Stimulated activated memory B cell treated with anti-CD40 and anti-IgM and Interleukin-4, amounts not matched to agents 10 μg/mL and 1 μg/mL and 100 μg/mL, for 72 hours (primary cell): ENCODE results near the gene HIVEP3.

Source experiments
- ATAC-seq: fragments of 150-1000 bp; cut with Tn5 transposase; 2 replicates; pipeline ENCODE4 v1.10.0; 2021
- H3K27ac Mint-ChIP-seq: one replicate; pipeline ENCODE4 v1.8.0; 2022; ENCODE audit warnings: mild to moderate bottlenecking, mixed read lengths
- H3K27me3 Mint-ChIP-seq: one replicate; pipeline ENCODE4 v1.8.0; 2022; ENCODE audit warnings: mixed read lengths
- H3K36me3 Mint-ChIP-seq: one replicate; pipeline ENCODE4 v1.8.0; 2022; ENCODE audit warnings: mixed read lengths
- H3K4me1 Mint-ChIP-seq: one replicate; pipeline ENCODE4 v1.8.0; 2022; ENCODE audit warnings: mixed read lengths
- H3K4me3 Mint-ChIP-seq: one replicate; pipeline ENCODE4 v1.8.0; 2022; ENCODE audit warnings: mild to moderate bottlenecking, moderate library complexity, mixed read lengths
- H3K9me3 Mint-ChIP-seq: one replicate; pipeline ENCODE4 v1.8.0; 2022; ENCODE audit warnings: mixed read lengths

The HIVEP3 gene

DNA sequence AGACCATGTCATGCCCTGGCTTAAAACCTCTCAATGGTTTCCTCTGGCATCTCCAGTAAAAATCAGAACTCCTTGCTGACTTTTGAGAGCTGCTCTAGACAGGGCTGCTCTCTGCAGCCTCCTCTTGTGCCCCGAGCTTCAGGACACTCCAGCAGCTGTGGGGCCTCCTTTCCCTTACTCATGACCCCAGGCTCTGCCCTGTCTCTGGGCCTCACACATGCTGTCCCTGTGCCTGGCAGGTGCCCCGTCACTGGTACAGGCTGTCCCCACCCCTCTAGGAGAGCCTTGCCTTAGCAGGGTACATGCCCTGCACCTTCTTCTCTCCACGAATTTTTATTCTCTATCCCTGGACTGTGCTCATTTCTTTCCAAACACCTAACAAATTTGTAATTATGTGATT is 43.2 kb downstream of the HIVEP3 start:
- Mint-ChIP-seq H3K27ac (no peak overlapping the region), H3K4me3 (no peak overlapping the region), H3K4me1 (peaks cover 7% of the 10 kb centered on the region), H3K27me3 (no peaks in the 10 kb centered on the region), H3K9me3 (no peaks in the 10 kb centered on the region), H3K36me3 (no peaks in the 10 kb centered on the region)
- ATAC-seq = no peak

- H3K4me3 Mint-ChIP-seq = no peak overlapping the region
- no peaks in the 10 kb centered on the region for H3K27me3 Mint-ChIP-seq
- no peaks in the 10 kb centered on the region for H3K36me3 Mint-ChIP-seq
- peaks cover 12% of the 10 kb centered on the region for H3K4me1 Mint-ChIP-seq
- no peak overlapping the region for H3K27ac Mint-ChIP-seq
- H3K9me3 Mint-ChIP-seq = no peaks in the 10 kb centered on the region
- no peak for ATAC-seq
Measured at GRCh38 chr1:41874903-41875411, 43.8 kb downstream of the HIVEP3 start.

DNA sequence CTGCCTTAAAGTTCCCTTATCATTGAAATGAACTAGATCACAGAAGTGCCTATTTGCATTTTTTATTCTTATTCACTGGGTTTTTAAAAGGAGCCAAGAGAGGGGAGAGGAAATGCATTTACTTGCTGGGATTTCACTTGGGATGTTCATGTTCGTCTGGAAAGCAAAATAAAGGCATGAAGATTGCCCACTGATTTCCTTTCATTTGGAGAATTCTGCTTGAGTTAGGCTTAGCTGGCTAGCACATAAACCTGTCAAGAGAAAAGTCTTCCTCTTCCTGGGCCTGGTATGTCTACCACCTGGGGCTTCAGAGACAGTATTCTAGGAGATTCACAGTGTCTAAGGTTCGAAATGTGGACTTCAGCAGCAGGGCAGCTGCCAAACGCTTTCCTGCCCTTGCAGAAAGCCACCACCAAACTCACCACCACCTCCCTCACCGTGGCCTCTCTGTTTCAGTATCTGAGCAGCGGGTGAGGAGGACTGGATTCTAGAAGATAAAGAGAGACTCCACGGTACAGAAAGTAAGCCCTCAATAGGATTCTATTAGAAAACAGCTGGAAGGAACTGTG is 44.5 kb downstream of the HIVEP3 start:
- Mint-ChIP-seq H3K9me3 (no peaks in the 10 kb centered on the region), H3K36me3 (no peaks in the 10 kb centered on the region), H3K27me3 (no peaks in the 10 kb centered on the region), H3K4me3 (no peak overlapping the region), H3K4me1 (peaks cover 16% of the 10 kb centered on the region), H3K27ac (no peak overlapping the region)
- ATAC-seq = no peak

DNA sequence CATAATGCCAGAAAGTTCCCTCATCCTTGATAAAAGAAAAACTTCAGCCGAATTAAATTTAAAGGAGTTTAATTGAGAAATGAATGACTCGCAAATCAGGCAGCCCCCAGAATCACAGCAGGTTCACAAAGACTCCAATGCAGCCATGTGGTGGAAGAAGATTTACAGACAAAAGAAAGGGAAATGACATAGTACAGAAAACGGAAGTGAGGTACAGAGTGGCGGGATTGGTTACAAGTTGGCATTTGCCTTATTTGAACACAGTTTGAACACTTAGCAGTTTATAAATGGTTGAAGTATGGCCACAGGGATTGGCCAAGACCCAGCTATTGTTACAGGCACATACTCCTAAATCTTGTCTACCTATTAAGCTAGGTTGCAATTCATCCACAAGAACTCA is 46.6 kb downstream of the HIVEP3 start:
- Mint-ChIP-seq H3K36me3 (no peaks in the 10 kb centered on the region), H3K27me3 (no peaks in the 10 kb centered on the region), H3K9me3 (no peaks in the 10 kb centered on the region), H3K4me3 (no peak overlapping the region), H3K27ac (no peak overlapping the region), H3K4me1 (peaks cover 30% of the 10 kb centered on the region)
- no peak for ATAC-seq

GRCh38 chr1:41870076-41870562 is 48.6 kb downstream of the HIVEP3 start:
- Mint-ChIP-seq H3K36me3 (no peaks in the 10 kb centered on the region), H3K9me3 (no peaks in the 10 kb centered on the region), H3K27ac (peak overlapping the region; percentile 37), H3K27me3 (no peaks in the 10 kb centered on the region), H3K4me3 (no peak overlapping the region), H3K4me1 (peaks cover 27% of the 10 kb centered on the region)
- ATAC-seq = peak; percentile 65

GRCh38 chr1:41868241-41868998 is 50.3 kb downstream of the HIVEP3 start:
- Mint-ChIP-seq H3K36me3 (no peaks in the 10 kb centered on the region), H3K27me3 (no peaks in the 10 kb centered on the region), H3K4me1 (peaks cover 27% of the 10 kb centered on the region), H3K4me3 (peak overlapping the region; percentile 35), H3K9me3 (no peaks in the 10 kb centered on the region), H3K27ac (peak overlapping the region; percentile 58)
- ATAC-seq = peak; percentile 78

DNA sequence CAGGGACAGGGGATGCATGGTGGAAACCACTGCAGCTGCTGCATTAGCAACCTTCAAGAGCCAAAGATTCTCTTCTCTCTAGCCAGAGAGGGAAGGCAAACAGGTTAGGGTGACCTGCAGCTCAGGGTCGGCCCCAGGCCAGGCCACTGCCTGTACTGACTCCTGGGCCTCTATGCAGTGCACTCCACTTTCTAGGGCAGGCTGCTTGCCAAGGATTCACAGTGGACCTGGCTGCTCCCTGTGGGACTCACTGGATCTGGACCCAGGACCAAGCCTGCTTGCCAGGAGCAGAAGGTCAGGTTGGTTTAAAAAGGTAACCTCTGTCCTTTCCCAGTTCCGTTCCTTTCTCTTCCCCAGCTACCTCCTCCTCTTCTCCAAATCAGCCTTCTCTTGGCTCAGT is 52.4 kb downstream of the HIVEP3 start:
- Mint-ChIP-seq H3K27ac (no peak overlapping the region), H3K36me3 (no peaks in the 10 kb centered on the region), H3K4me1 (peaks cover 38% of the 10 kb centered on the region), H3K27me3 (no peaks in the 10 kb centered on the region), H3K4me3 (no peak overlapping the region), H3K9me3 (no peaks in the 10 kb centered on the region)
- ATAC-seq = no peak

DNA sequence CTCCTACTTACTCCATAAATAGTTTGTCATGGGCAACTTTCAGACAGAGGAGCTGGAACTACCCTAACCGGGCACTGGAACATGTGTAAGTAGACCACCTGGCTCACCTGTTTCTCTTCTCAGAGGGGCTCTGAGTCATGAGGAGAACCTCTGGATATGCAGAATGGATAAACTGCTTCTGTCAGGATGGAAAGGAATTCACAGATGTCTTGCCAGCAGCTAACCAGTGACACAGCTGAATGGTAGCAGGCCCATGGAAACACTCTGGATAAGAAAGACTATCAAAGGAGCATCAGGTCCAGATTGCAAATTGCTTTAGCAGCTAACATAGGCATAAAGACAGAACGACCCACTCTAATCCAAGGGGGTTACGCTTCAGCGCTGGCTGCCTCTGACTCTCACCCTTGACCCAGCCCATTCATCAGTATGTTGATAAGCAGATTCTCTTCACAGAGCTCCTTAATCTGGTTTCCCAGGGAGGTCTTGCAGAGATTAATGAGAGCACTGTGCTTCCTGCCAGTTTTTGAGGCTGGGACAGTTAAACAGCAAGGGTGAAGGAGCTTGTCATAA is 54.2 kb downstream of the HIVEP3 start:
- Mint-ChIP-seq H3K4me1 (peaks cover 36% of the 10 kb centered on the region), H3K27ac (no peak overlapping the region), H3K27me3 (no peaks in the 10 kb centered on the region)

GRCh38 chr1:41863718-41864117 is 55.0 kb downstream of the HIVEP3 start:
- Mint-ChIP-seq H3K4me3 (no peak overlapping the region), H3K27ac (no peak overlapping the region), H3K9me3 (no peaks in the 10 kb centered on the region), H3K4me1 (peaks cover 34% of the 10 kb centered on the region), H3K27me3 (no peaks in the 10 kb centered on the region), H3K36me3 (no peaks in the 10 kb centered on the region)
- ATAC-seq = no peak

More for the DNA sequence above, 54.2 kb downstream of the HIVEP3 start:
- Mint-ChIP-seq H3K36me3 (no peaks in the 10 kb centered on the region), H3K9me3 (no peaks in the 10 kb centered on the region), H3K4me3 (no peak overlapping the region)
- ATAC-seq = no peak

- no peaks in the 10 kb centered on the region for H3K9me3 Mint-ChIP-seq
- H3K4me1 Mint-ChIP-seq = peaks cover 27% of the 10 kb centered on the region
- no peak overlapping the region for H3K27ac Mint-ChIP-seq
- H3K27me3 Mint-ChIP-seq = no peaks in the 10 kb centered on the region
- ATAC-seq = peak; percentile 57
- H3K4me3 Mint-ChIP-seq = peak overlapping the region; percentile 21
- H3K36me3 Mint-ChIP-seq = no peaks in the 10 kb centered on the region
Measured at GRCh38 chr1:41862384-41863221, 56.1 kb downstream of the HIVEP3 start.

DNA sequence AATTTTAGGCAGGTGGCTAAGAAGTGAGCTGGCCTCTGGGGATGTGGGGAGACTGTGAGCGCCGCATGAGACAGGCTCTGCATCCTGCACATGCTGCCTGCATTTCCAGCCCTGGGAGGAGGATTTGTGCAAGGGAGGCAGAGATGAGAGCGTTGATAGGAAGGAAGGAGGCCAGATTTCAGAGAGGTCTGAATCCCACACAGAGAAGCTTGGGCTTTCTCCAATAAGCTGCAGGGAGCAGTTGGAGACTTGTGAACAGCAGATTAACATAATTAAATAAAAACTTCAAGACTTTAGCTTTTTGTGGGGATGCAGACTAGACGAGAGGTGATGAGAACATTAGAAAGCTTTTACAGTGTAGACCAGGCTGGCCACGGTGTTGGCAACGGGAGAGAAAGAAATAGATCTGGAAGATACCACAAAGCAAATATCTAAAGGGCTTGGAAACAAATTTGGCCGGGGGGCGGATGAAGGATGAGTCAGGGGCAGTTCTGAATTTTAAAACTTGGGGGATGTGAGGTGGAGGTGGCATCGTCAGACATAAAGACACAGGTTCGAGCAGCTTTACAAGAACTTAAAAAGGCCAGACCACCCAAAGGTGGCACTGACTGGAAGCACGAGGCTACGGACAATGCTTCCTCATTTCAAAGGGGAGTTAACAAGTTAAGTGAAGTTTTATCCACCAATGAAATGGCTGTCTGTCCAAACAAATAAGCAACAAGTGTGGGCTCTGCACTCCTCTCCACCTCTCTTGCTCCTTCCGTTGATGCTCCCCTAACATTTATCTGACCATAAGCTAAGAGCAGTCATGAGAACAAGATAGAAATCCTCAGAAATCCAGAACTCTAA is 57.0 kb downstream of the HIVEP3 start:
- Mint-ChIP-seq H3K36me3 (no peaks in the 10 kb centered on the region), H3K9me3 (no peaks in the 10 kb centered on the region), H3K27me3 (no peaks in the 10 kb centered on the region), H3K4me1 (peaks cover 25% of the 10 kb centered on the region), H3K4me3 (no peak overlapping the region), H3K27ac (no peak overlapping the region)
- ATAC-seq = no peak

DNA sequence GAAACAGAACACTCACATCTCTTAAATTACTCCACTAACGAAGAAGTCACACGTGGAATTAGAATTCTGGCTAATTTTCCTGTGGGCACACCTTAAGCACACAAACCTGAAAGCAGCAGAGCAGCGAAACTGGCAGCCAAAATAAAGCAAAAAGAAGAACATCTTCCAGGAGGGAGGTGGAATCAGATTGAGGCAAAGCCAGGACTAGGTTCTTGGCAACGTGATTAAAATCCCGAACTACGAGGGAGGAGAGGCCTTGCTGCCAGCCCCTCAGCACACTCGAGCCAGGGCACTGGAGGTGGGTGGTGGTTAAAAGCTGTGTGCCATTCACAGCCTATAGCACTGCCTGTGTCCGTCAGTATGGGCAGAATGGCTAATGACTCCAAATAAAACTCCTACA is 58.0 kb downstream of the HIVEP3 start:
- H3K9me3 Mint-ChIP-seq = no peaks in the 10 kb centered on the region
- no peak overlapping the region for H3K27ac Mint-ChIP-seq
- ATAC-seq = no peak
- no peaks in the 10 kb centered on the region for H3K36me3 Mint-ChIP-seq
- peaks cover 25% of the 10 kb centered on the region for H3K4me1 Mint-ChIP-seq
- H3K4me3 Mint-ChIP-seq = no peak overlapping the region
- H3K27me3 Mint-ChIP-seq = no peaks in the 10 kb centered on the region

- Mint-ChIP-seq H3K27ac (no peak overlapping the region), H3K9me3 (peaks cover 3% of the 10 kb centered on the region), H3K27me3 (no peaks in the 10 kb centered on the region), H3K4me1 (peaks cover 25% of the 10 kb centered on the region), H3K36me3 (no peaks in the 10 kb centered on the region), H3K4me3 (no peak overlapping the region)
- no peak for ATAC-seq
Measured at GRCh38 chr1:41860214-41860613, 58.5 kb downstream of the HIVEP3 start.

GRCh38 chr1:41859686-41860085 is 59.0 kb downstream of the HIVEP3 start:
- peak; percentile 49 for ATAC-seq
- Mint-ChIP-seq H3K4me3 (no peak overlapping the region), H3K27ac (no peak overlapping the region), H3K9me3 (peaks cover 3% of the 10 kb centered on the region), H3K27me3 (no peaks in the 10 kb centered on the region), H3K4me1 (peaks cover 25% of the 10 kb centered on the region), H3K36me3 (no peaks in the 10 kb centered on the region)
